ENCODE measurements around the gene FBXL13.
"Not testable (repeated sequence)": the region's sequence is repeated elsewhere in the genome, so short reads cannot be mapped to it uniquely, and the experiment has no call there.

Gene FBXL13

DNA sequence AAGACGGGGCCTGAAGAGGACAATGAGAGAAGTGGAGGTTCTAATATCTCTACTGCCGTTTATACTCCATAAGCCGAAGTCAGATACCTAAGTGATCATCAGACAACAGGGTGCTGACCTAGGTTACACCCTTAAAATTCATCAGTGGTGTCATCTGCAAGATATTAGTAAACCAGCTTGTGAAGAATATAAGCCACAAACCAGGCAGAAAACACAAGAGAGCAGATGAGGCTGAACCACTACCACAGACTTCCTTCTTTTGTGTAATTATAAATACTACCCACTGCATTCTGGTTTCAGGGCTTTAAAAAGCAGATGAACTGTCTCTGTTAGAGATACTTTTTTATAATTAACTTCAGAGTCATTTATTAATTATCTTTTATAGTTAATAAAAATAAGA is 230.7 kb downstream of the FBXL13 start:
- no peak for DNase-seq

DNA sequence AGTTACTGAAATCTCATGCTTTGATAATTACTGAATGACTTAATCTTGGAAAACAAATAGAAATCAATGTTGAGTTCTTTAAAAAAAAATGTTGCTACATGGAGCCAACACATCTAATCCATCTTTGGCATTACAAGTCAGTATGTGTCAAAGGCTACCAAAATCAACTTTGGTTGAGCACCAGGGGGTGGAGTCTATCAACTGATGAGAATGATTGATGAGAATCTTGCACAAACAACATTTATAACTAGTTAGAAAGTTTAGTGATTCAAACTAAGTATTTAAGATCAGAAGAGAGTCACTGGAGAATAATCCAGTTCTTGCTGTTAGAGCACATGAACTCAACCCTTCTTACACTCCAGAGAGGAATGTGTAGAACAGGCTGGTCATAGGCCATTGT is 232.3 kb downstream of the FBXL13 start:
- no peak for DNase-seq

DNA sequence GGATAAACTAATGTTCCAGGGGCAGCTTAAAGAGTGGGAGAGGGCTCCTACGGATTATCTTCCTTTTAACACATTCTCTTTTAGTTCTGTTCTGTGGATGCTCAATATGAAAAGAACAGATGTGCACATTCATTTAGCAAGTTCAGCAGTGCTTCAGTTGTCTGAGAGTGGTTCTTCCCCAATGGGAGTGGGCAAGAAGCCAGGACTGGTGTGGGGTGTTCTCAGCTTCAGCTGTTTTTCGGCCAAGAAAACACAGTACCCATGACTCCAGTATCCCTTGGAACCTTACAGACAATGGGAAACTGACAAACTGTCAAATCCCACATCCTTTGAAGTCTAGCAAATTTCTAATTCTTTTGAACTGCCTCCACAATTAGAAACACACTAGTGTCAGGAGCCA is 233.3 kb downstream of the FBXL13 start:
- no peak for DNase-seq

DNA sequence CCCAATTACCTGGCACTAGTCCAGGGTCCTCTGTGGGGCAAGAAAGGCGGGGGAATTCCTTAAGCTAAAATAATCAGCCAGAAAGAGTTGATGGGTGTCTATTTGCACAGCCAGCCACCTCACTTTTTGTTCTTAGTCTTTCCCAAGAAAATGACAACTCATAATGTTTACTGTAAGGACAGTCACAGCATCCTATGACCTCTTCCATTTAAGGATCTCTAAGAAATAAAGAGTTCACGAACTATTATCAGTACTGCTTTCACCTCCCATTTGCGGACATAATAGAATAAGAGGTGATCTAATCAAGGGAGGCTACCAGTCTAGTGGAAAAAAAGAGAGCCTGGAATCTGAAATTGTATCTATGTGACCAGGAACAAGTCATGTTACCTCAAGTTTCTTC is 234.2 kb downstream of the FBXL13 start:
- DNase-seq: no peak

DNA sequence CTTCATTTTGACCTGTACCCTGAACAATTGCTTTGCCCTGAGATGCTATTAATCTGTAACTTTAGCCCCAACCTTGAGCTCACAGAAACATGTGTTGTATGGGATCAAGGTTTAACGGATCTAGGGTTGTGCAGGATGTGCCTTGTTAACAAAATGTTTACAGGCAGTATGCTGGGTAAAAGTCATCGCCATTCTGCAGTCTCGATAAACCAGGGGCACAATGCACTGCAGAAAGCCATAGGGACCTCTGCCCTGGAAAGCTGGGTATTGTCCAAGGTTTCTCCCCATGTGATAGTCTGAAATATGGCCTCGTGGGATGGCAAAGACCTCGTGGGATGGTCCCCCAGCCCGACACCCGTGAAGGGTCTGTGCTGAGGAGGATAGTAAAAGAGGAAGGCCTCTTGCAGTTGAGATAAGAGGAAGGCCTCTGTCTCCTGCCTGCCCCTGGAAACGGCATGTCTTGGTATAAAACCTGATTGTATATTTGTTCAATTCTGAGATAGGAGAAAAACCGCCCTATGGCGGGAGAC is 236.0 kb downstream of the FBXL13 start:
- not testable (repeated sequence) for DNase-seq

DNA sequence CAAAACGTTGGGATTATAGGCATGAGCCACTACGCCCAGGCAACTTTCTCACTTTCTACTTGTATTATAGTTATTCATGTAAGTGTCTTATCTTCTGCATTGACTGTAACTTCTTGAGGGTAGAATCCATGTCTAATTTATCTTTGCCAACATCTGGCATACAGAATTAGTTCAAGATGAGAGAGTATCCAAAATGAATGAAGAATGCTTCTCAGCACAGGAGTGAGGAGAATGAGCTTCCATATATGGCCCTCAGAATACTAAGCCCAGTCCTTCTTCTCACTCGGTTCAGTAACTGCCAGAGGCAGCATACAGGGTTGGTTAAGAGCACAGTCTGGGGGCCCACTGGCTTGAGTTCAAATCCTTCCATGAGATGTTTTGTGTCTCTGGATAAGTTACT is 236.8 kb downstream of the FBXL13 start:
- no peak for DNase-seq

DNA sequence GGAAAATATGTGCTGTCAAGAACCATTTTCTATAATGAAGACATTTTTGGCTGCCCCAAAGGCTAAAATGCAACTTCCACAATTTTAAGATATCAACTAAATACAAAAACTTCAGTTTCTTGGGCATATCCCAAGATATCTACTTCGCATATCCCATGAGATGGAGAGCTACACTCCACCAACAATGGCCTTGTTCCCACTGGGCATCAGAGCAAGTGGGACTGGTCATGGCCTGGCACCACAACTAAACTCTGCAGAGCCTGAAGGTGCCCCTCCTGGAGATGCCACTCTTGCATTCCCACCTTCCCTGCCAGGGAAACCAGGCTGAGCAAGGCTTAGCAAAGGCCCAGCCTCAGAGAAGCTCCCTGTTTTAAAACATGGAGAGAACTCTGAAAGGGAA is 237.6 kb downstream of the FBXL13 start:
- no peak for DNase-seq

DNA sequence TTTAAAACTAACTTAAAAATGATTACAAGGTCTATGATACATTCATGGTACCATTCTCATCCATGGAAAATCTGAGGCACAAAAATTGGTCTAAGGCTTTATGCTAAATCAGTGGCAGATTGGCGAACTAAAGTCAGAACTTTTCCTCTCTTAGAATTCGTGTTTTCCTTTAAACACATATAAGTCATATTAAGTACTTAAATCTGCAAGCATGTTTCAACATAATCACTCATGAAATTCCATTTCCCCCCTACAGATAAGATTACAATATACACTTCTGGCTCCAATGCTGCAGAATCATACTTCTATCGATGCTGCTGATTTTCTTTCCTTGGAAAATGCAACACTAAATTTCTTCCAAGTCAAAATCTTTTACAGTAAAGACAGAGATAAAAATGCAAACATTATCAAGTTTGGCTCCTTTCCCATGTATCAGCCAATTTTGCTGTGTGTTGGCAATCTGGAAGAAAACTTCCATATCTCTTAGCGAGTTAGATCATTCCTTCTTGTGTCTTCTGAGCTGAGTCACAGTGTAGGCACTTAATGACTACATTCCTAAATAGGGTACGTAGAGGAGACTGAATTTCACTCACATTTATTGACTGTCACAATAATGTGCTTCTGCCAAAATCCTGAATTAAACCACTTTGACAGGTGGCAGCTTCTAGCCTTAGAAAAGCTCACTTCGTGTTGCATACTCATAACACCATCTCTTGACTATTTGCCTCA is 238.2 kb downstream of the FBXL13 start:
- no peak for DNase-seq

DNA sequence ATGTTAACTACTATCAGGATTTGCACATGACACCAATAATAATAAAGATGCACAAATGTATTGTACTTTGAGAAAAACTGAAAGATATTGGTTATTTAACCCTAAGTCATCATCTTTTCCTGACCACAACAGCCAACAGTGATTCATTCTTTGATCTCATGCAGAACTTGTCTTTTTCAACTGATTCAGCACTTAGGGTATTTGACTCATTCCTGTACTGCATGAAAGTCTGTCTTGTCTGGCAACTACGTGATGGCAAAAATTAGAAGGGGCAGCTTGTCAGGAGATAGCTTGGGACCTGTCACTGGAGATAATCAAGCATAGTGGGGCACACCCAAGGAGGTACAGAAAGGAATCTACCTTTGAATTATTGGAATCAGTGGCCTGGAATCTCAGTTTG is 239.6 kb downstream of the FBXL13 start:
- DNase-seq: no peak

DNA sequence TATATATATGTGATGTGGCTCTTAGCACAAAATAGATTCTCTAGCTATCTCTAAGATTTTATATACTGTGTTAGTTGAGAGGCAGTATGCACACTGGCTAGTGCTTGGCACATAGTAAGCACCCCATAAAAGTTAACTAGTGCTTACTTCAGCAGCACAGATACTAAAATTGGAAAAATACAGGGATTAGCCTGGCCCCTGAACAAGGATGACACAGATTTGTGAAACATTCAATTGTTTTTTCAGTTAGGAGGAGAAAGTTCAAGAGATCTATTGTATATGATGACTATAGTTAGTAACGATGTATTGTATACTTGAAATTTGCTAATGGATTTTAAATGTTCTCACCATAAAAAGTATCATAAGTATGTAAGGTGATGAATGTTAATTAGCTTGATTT is 240.1 kb downstream of the FBXL13 start:
- DNase-seq: no peak

DNA sequence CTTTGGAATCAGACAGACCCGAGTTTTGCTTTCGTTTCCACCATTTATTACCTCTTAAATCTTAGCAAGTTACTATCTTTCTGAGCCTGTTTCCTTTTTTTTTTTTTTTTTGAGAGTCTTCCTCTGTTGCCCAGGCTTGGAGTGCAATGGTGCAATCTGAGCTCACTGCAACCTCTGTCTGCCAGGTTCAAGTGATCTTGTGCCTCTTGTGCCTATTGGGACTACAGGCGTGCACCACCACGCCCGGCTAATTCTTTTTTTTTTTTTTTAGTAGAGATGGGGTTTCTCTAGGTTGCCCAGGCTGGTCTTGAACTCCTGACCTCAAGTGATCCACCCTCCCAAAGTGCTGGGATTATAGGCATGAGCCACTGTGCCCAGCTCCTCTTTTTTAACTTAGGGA is 241.3 kb downstream of the FBXL13 start:
- no peak for DNase-seq

DNA sequence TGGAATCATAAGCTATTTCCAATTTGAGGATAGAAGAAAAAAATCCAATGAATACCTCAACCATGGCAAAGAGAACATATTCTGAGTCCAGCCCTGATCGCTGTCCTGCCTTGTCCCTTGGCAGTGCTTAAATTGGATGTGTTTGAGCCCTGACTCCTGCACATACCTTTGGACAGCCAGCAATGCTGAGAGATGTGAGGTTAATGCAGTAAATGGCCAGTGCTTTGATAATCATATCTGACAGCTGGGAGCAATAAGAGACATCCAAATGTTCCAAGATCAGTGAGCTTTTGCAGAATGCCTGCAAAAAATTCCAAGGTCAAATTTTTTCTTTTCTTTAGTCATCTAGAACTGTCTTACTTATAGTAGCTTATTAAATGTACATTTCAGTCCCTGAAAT is 241.9 kb downstream of the FBXL13 start:
- no peak for DNase-seq

DNA sequence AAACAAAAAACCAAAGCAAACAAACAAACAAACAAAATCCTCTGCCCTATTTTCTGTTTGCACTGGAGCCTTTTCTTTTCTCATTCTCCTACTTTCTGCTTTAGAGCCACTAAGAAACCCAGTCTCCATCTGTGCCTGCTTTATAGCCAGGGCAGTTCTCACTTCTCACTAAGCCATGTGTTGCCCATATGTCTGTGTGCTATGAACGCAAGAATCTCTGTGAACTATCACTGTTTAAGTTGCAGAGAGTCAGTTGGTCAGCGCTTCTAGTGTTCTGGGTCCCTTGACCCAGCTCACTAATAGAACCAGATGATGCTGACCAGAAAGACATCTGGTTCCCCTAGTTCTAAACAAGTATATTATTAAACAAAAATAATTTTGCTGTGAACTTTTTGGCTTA is 244.4 kb downstream of the FBXL13 start:
- DNase-seq: no peak

DNA sequence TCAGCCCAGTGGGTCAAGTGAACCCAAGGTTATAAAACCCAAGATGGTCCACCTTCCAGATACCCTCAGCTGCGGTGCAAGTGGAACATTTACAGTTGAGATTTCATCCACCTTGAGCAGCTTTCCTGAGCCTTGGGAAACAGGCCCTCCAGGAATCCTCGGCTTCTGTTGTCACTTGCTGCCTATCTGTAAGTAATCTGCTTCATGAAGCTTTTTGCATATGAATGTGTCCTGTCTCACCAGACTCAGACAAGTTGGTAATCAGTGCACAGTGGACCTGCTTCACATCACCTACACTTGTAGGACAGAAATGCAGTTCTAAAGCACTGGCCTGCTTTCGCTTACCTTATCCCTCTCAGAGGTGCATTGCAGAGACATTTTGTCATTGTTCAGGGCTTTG is 245.5 kb downstream of the FBXL13 start:
- DNase-seq: no peak

DNA sequence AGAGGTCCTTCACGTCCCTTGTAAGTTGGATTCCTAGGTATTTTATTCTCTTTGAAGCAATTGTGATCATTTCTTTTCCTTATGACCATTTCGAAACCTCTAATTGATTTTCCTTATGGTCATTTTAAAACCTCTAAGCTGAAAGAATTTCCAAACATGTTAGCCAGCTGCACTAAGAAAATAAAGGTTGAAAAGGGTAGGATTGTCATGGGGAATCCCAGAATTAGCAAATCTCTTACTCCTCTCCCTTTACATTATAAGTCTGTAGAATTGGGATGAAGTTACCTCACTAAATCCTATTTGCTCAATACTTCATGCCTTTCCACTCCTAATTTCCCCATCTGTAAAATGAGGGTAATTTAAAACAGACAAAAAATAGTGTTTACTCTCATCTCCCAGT is 246.3 kb downstream of the FBXL13 start:
- DNase-seq: no peak

DNA sequence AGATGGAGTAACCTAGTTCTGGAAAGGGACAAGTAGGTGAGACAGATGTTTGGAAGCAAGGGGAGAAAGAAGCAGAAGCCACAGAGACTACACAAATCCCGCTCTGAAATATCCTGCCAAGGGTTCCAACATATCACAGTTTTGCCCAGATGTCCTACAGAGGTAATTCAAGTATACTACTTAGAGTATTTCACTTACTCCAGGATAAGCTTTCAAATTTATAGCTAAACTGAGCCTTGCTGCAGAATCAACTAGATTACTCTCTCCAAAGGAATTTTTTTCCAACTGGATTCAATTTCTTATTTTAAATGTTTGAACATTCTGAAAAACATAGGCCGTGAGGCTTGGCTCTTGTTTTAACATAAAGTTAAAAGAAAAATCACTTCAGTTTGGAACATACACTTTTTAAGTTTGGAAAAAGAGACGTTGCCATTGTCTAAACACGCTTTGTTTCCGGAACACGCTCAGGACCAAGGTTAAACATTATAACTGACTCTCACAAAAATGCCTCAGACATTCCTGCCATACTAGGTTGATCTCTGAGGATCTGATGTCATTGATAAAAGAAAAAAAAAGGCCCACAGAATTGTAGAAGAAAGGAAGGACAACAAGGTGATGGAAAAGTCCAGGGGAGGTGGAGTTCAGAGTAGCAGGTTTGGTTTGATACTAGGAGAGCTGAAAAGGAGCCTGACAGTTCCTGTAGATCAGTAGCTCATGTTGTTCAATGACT is 251.0 kb downstream of the FBXL13 start:
- no peak for DNase-seq

DNA sequence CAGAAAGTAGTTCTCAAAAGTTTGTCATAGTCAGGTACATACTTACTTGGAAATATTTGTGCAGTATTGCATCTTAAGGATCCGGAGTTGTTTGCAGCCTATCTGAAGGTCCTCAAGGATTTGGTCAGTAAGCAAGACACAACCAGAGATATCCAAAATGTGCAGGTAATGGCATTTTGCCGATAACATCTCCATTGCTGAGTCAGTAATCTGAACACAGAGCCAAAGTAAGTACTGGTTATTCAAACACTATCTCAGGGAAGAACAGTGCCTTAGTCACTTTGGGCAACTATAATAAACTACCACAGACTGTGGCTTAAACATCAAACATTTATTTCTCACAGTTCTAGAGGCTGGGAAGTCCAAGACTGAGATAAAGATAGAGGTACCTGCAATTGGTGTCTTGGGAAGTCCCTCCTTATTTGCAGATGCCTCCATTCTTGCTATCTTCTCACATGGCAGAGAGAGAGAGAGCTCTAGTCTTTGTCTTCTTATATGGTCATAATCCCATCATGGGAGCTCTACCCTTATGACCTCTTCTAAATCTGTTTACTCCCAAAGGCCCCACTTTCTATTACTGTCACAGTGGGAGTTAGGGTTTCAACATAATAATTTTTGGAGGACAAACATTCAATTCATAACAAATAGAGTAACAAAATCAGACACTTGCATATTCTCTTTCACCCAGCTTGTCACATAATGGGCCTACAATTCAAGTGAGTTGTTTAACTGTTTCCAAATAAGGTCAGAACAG is 252.4 kb downstream of the FBXL13 start:
- no peak for DNase-seq

DNA sequence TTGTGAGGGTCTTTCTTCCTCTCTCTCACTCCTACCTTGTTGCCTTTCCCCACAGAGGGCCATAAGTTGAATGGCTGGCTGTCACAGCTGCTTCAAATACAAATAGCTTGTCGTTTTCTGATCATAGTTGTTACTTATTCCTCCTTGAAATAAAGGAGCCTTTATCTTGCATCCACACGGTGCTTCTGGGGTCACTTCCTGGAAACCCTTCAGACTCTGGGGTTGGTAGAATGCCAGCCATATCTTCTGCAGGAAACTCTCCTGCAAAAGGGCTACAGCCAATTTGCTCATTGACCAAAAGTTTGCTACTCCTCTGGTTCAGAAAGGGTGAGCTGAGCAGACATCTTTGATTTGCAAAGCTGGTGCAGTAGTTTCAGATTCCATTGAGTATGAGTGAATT is 255.4 kb downstream of the FBXL13 start:
- DNase-seq: no peak

DNA sequence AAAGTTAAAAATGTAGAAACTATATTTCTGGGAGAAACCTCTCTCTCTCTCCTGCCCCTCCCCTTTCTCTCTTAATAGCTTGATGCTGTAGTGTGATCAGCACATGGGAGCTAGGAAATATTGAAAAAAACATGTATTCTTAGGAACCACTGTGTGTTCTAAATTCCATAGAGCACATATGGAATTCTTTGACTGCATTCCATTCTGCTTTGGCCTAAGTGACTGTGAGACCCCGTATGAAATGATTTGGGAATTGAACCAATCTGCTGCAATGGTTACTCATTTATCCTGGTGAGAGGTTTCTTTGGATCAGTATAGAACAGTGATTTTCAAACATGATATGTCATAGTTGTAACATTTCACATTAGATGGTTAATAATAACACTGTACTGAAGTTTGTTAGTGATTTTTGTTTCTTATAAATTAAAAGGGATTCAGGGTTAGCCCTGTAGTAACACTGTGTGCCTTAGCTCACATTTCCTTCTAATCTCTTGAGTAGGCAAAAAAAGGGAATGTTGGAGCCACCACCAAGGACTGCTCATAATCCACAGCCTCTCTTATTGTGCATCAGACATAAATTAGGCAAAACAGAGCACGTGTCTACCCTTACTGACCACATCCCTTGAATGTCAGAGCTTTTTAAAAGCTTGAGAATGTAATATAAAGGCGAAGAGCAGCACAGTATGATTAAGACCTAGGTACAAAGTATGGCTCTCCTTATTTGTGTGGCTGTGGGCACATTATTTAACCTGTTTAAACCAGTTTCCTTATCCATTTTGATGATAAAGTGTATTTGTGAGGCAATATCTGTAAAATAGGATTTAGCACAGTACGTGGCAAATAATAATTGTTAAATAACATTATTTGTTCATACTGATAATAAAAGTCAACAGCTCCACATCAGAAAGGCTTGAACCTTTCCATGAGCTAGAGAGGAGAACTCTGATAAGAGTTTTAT is 256.7 kb downstream of the FBXL13 start:
- DNase-seq: no peak

DNA sequence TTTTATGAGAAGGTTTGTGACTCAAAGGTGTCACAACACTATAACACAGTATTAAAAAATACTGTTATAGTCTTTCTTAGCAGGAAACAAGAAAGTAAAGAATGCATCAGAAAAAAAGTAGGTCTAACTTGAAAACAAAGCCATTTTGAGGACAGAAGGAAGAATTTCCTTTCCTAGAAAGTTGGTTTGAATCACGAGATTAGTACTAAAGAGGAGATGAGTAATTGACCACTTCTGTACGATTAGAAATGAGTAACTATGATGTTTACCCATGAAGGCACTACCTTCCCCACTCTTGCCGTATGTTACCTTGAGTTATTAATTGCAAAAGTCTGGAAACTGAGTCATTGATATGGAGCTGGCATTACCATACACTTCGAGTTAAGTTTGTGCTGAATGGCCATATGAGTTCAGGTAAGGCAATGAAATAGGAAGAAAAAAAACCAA is 260.5 kb downstream of the FBXL13 start:
- DNase-seq: no peak

DNA sequence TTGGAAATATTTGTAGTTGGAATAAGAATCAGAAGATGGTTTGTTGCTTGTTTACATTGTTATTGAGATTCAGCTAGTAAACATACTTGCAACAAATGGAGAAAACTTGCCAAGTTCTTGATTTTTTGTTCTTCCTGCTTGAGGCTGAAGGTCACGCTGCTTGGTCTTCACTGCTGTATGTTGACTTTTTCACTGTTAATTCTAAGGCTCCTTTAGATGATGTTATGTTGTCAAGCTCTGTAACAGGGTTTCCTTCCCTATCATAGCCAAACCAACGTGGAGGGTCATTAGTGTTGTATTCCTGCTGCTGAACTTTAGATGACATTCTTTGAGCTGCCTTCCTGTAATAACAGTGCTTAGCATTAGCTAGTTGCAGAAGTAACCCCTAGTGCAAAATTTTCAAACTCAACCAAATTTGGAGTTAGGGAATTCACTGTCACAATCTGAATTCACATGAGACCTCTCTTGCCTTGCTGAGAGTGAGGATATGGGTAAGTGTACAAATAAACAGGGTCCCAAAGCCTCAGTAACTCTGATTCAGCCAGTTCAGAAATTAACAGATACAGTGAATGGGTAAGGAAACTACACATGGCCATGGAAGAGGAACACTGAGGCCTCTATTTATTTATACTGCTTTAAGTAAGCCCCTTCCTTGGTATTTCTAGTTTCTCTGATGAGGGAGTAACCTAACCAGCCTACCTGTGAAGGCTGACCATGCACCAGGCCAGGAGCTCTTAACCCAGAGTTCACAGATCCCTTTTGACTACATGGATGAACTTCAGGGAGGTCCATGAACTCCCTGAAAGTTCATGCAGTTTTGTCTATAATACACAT is 261.2 kb downstream of the FBXL13 start:
- no peak for DNase-seq

All from NCI-H774 (cell line).